ENCODE measurements around the gene B4GALT2. TPM values are rescaled to one million over a fixed set of nuclear protein-coding genes. Genes with fewer than 3 reads are reported as not detected.
A peak's percentile ranks its signal among the peaks of the same experiment; 100 is the strongest.

The B4GALT2 gene
- total RNA-seq, 1 donor from 2014 or later: 23.7 TPM

DNA sequence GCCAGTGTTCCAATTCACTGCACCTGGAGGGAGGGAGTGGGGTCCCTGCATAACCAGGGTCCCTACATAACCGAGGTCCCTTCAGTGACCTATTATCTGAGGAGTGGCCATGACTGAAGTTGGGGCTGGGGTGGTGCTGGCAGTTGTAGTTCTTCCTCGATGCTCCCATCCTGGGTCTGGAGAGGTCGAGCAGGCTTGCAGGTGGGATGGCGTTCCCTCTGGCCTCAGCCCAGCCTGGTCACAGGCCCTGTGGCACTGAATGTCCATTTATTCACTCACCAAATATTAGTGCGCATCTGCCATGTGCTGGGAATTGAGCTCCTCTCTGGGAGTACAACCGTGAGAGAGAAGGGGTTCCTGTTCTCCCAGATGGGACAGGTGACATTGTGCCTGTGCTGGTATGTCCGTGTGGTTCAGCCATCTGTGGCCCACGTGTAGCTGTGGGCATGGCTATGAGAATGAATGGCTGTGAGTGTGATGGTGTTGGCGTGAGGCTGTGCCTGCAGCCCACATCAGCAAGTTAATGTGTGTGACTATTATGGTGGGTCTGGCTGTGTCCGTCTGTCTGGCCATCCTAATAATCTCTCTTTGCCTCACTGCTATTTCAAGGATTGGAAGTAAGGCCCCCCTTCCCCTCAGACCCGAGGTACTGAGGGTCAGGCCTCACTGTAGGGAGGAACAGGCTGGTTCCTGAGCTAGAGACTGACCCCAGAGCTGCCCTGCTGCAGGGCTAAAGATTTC, 56.1 kb downstream of the B4GALT2 start:
- H3K27ac Mint-ChIP-seq: peak overlapping the region; percentile 47
- H3K4me3 ChIP-seq: no peak overlapping the region

DNA sequence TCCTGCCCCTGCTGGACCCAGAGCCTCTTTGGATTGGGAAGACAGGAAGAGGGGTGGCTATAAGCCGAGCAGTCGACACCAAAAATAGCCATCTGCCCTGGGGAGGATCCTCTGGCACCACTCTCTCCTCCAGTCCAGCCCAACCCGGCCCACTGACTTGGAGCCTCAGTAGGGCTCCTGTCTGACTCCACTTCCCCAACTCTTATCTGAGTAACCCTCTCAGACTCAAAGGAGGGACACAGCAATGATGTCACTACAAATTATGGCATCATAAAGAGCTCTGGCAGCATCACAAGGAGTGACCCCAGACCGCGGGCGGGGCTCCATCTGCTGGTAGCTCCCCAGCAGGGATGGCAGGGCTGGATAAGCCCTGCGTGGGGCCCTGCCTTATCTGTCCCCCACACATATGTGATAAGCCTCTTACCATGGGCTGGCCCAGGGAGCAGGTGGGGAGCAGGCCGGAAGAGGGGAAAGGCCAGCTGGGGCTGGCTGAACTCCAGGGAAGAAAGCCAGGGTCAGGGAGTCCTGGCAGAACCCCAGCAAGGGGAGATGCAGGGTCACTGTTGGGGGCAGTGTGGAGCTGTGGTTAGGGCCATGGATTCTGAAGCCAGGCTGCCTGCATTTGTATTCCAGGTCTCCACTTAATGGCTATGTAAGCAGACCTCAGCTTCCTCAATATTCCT, 56.9 kb downstream of the B4GALT2 start:
- Histone ChIP-seq H3K27ac (no peak overlapping the region), H2AFZ (replicated peaks) (no peak overlapping the region), H3K4me1 (peaks cover 21% of the 10 kb centered on the region), H3K9me3 (ENCODE audit: low read depth) (no peaks in the 10 kb centered on the region), H3K36me3 (no peaks in the 10 kb centered on the region), H3K79me2 (ENCODE audit: low read depth) (no peaks in the 10 kb centered on the region), H3K27me3 (no peaks in the 10 kb centered on the region), H3K9ac (no peak overlapping the region), H3K4me3 (no peak overlapping the region), H3K4me2 (no peak overlapping the region), H4K20me1 (ENCODE audit: low read depth) (no peaks in the 10 kb centered on the region), H3F3A (ENCODE audit: low read depth) (peaks cover 27% of the 10 kb centered on the region)
- H3K4me1 Mint-ChIP-seq: peaks cover 43% of the 10 kb centered on the region
- H3K4me3 Mint-ChIP-seq: no peak overlapping the region
- TF ChIP-seq, protein P1, sequence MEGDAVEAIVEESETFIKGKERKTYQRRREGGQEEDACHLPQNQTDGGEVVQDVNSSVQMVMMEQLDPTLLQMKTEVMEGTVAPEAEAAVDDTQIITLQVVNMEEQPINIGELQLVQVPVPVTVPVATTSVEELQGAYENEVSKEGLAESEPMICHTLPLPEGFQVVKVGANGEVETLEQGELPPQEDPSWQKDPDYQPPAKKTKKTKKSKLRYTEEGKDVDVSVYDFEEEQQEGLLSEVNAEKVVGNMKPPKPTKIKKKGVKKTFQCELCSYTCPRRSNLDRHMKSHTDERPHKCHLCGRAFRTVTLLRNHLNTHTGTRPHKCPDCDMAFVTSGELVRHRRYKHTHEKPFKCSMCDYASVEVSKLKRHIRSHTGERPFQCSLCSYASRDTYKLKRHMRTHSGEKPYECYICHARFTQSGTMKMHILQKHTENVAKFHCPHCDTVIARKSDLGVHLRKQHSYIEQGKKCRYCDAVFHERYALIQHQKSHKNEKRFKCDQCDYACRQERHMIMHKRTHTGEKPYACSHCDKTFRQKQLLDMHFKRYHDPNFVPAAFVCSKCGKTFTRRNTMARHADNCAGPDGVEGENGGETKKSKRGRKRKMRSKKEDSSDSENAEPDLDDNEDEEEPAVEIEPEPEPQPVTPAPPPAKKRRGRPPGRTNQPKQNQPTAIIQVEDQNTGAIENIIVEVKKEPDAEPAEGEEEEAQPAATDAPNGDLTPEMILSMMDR (IDR thresholded peaks at IDR 0.05): peak; percentile 32
- TF ChIP-seq EZH2phosphoT487 (IDR thresholded peaks at IDR 0.05): no peak
- H3K27ac Mint-ChIP-seq: peak overlapping the region; percentile 47
- no peaks in the 10 kb centered on the region for H3K36me3 Mint-ChIP-seq
- peak; percentile 55 for DNase-seq (ENCODE audit: low spot score)
- no peaks in the 10 kb centered on the region for H3K9me3 Mint-ChIP-seq
- peaks cover 6% of the 10 kb centered on the region for H3K27me3 Mint-ChIP-seq (ENCODE audit: insufficient read depth, low read depth)

More for the DNA sequence above, 56.1 kb downstream of the B4GALT2 start:
- H3K4me3 Mint-ChIP-seq: no peak overlapping the region
- Histone ChIP-seq H4K20me1 (ENCODE audit: low read depth) (no peaks in the 10 kb centered on the region), H3K36me3 (no peaks in the 10 kb centered on the region), H3K79me2 (ENCODE audit: low read depth) (no peaks in the 10 kb centered on the region), H3K4me1 (peaks cover 21% of the 10 kb centered on the region), H3K9me3 (ENCODE audit: low read depth) (no peaks in the 10 kb centered on the region), H3K9ac (no peak overlapping the region), H3K4me2 (no peak overlapping the region), H2AFZ (replicated peaks) (no peak overlapping the region), H3K27me3 (no peaks in the 10 kb centered on the region), H3K27ac (no peak overlapping the region), H3F3A (ENCODE audit: low read depth) (peaks cover 27% of the 10 kb centered on the region)
- TF ChIP-seq EZH2phosphoT487 (IDR thresholded peaks at IDR 0.05): no peak
- peaks cover 43% of the 10 kb centered on the region for H3K4me1 Mint-ChIP-seq
- H3K9me3 Mint-ChIP-seq: no peaks in the 10 kb centered on the region
- H3K27me3 Mint-ChIP-seq (ENCODE audit: insufficient read depth, low read depth): peaks cover 6% of the 10 kb centered on the region
- DNase-seq (ENCODE audit: low spot score): no peak
- H3K36me3 Mint-ChIP-seq: no peaks in the 10 kb centered on the region

DNA sequence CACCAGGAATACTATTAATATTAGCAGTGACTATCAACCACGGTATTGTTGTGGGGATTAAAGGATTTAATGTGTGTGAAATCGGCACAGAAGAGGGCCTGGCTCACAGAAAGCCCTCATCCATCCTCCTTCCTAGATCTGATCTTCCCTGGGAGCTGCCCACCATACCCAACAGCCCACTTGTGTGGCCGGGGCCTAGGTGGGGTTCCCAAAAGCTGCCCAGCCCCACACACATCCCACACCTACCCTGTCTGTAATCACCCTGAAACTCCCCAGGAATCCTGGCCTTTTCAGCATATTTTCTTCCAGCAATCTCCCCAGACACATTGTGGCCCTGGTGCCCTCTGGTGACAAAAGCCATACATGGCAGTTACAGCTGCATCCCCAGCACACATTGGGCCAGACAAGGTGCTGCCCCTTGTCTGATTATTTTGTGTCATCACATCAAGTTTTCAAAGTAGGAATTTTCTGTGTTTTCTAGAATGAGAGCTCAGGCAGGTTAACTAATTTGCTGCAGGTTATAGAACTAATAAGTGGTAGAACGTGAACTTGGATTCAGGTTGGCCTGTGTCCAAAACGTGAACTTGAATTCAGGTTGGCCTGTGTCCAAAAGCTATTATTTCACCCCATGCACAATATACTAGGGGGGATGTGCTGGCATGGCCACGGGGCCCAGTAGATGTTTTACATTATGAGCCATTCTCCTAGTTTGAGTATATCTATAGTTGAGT, 57.6 kb downstream of the B4GALT2 start:
- H3K27ac Mint-ChIP-seq: no peak overlapping the region
- H2AFZ ChIP-seq (replicated peaks): no peak overlapping the region
- H4K20me1 ChIP-seq (ENCODE audit: low read depth): no peaks in the 10 kb centered on the region
- no peaks in the 10 kb centered on the region for H3K36me3 ChIP-seq
- no peak overlapping the region for H3K4me3 ChIP-seq
- H3F3A ChIP-seq (ENCODE audit: low read depth): peaks cover 20% of the 10 kb centered on the region
- TF ChIP-seq, protein P1 (IDR thresholded peaks at IDR 0.05): peak; percentile 86
- no peak for TF ChIP-seq EZH2phosphoT487 (IDR thresholded peaks at IDR 0.05)
- H3K4me1 ChIP-seq: peaks cover 20% of the 10 kb centered on the region
- H3K4me3 Mint-ChIP-seq: peak overlapping the region; percentile 4
- peaks cover 40% of the 10 kb centered on the region for H3K4me1 Mint-ChIP-seq
- no peaks in the 10 kb centered on the region for H3K36me3 Mint-ChIP-seq
- DNase-seq (ENCODE audit: low spot score): peak; percentile 82
- no peaks in the 10 kb centered on the region for H3K9me3 Mint-ChIP-seq
- H3K27me3 Mint-ChIP-seq (ENCODE audit: insufficient read depth, low read depth): peaks cover 6% of the 10 kb centered on the region
- no peaks in the 10 kb centered on the region for H3K27me3 ChIP-seq
- H3K9me3 ChIP-seq (ENCODE audit: low read depth): no peaks in the 10 kb centered on the region
- H3K4me2 ChIP-seq: no peak overlapping the region
- H3K79me2 ChIP-seq (ENCODE audit: low read depth): no peaks in the 10 kb centered on the region
- H3K27ac ChIP-seq: no peak overlapping the region
- no peak overlapping the region for H3K9ac ChIP-seq
